Skeletal muscle tissue (tissue), 4 donors: Measurements from ENCODE around the gene ZBTB12. TPM values are rescaled to one million over a fixed set of nuclear protein-coding genes. Genes with fewer than 3 reads are reported as not detected.
"Not testable (repeated sequence)": the region's sequence is repeated elsewhere in the genome, so short reads cannot be mapped to it uniquely, and the experiment has no call there.

Experiments
- H3K27ac ChIP-seq: one replicate; pipeline ENCODE4 v1.7.0; 2013; ENCODE audit warnings: mild to moderate bottlenecking, low read depth, low read length, inconsistent platforms
- H3K27me3 ChIP-seq, 3 donors: one replicate each; pipeline ENCODE4 v1.7.0; 2013; ENCODE audit warnings: low read length in 3 of 3; ENCODE audit not compliant: control insufficient read depth in 3 of 3, insufficient read depth in 3 of 3
- H3K36me3 ChIP-seq, 3 donors: one replicate each; pipeline ENCODE4 v1.7.0; 2013; ENCODE audit warnings: low read length in 3 of 3; ENCODE audit not compliant: control insufficient read depth in 3 of 3, insufficient read depth in 3 of 3
- H3K4me1 ChIP-seq, 3 donors: one replicate each; pipeline ENCODE4 v1.7.0; 2013; ENCODE audit warnings: low read length in 3 of 3, mild to moderate bottlenecking in 3 of 3; ENCODE audit not compliant: control insufficient read depth in 3 of 3, insufficient read depth in 3 of 3
- H3K4me3 ChIP-seq, 3 donors: one replicate each; pipeline ENCODE4 v1.7.0; 2013; ENCODE audit warnings: low read length in 3 of 3
- H3K9ac ChIP-seq, 3 donors: one replicate each; pipeline ENCODE4 v1.7.0; 2013; ENCODE audit warnings: low read length in 3 of 3, mild to moderate bottlenecking in 3 of 3, moderate library complexity in 2 of 3, low read depth in 1 of 3
- H3K9me3 ChIP-seq, 3 donors: one replicate each; pipeline ENCODE4 v1.7.0; 2013; ENCODE audit warnings: low read length in 3 of 3; ENCODE audit not compliant: control insufficient read depth in 3 of 3
- total RNA-seq: library from RNA; depleted of rRNA; stranded (reverse); fragments of >200 nt; gene quantifications from one replicate; pipeline ENCODE4 v1.2.3, GENCODE V29; 2014
- donor health status: Osteomylitis.

The ZBTB12 gene
- total RNA-seq, 1 donor from 2014 or later, result 6.3 TPM

DNA sequence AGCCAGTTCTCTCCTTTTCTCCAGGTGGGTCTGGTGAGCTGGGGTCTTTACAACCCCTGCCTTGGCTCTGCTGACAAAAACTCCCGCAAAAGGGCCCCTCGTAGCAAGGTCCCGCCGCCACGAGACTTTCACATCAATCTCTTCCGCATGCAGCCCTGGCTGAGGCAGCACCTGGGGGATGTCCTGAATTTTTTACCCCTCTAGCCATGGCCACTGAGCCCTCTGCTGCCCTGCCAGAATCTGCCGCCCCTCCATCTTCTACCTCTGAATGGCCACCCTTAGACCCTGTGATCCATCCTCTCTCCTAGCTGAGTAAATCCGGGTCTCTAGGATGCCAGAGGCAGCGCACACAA, 43.2 kb upstream of the ZBTB12 start:
- peak overlapping the region; percentile 86 for H3K27ac ChIP-seq
- peak overlapping the region; percentile 30 to 69 (median 50) for H3K9ac ChIP-seq
- H3K27me3 ChIP-seq, result peaks cover 12 to 32% (median 21%) of the 10 kb centered on the region in 3 donors
- H3K36me3 ChIP-seq, result no peaks in the 10 kb centered on the region
- H3K4me1 ChIP-seq, result peaks cover 15 to 21% (median 15%) of the 10 kb centered on the region in 3 donors
- no peaks in the 10 kb centered on the region for H3K9me3 ChIP-seq
- peak overlapping the region in 1 of 3 donors; percentile 27 for H3K4me3 ChIP-seq

GRCh38 chr6:31943742-31944141, 41.9 kb upstream of the ZBTB12 start:
- Histone ChIP-seq H3K27ac (no peak overlapping the region), H3K36me3 (no peaks in the 10 kb centered on the region), H3K27me3 (peaks cover 12 to 32% (median 21%) of the 10 kb centered on the region in 3 donors), H3K9me3 (no peaks in the 10 kb centered on the region), H3K4me1 (peaks cover 15 to 21% (median 15%) of the 10 kb centered on the region in 3 donors), H3K4me3 (no peak overlapping the region), H3K9ac (no peak overlapping the region)

DNA sequence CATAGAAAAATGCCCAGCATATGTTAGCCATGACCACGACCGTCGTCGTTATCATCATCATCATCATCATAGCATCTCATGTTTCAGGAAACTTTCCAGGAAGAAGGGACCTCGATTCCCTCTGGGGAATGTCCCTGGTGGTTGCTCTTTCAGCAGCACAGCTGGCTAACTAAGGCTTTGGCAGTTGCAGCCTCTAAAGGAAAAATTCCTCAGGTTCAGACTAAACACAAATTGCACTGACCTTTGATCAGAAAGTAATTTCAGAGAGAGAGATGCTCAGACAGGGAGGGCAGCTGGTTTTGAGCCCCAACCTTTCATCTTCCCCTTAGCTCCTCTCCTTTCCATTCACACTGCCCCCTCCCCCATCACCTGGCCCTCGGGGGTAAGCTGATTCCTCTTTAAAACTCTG, 38.4 kb upstream of the ZBTB12 start:
- Histone ChIP-seq H3K9me3 (no peaks in the 10 kb centered on the region), H3K9ac (no peak overlapping the region), H3K27me3 (peaks cover 11 to 18% (median 18%) of the 10 kb centered on the region in 3 donors), H3K27ac (no peak overlapping the region), H3K36me3 (no peaks in the 10 kb centered on the region), H3K4me3 (no peak overlapping the region), H3K4me1 (peaks cover 2 to 7% (median 4%) of the 10 kb centered on the region in 3 donors)

DNA sequence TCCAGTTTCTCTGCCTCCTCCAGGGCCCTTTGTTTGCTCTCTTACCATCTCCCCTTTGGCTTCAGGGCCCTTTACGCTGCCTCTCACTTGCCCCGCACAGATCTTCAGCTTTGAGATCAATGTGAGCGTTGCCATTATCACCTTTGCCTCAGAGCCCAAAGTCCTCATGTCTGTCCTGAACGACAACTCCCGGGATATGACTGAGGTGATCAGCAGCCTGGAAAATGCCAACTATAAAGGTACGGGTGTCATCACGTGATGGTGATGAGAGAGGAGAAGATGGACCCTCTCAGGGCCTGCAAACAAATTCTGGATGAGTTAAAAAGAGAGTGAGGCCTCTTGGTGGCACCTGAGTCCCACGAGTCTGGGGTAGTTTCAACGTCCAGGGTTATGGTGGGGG, 33.9 kb upstream of the ZBTB12 start:
- Histone ChIP-seq H3K4me1 (no peaks in the 10 kb centered on the region), H3K27ac (no peak overlapping the region), H3K27me3 (no peaks in the 10 kb centered on the region), H3K4me3 (no peak overlapping the region), H3K36me3 (no peaks in the 10 kb centered on the region), H3K9me3 (no peaks in the 10 kb centered on the region), H3K9ac (no peak overlapping the region)

DNA sequence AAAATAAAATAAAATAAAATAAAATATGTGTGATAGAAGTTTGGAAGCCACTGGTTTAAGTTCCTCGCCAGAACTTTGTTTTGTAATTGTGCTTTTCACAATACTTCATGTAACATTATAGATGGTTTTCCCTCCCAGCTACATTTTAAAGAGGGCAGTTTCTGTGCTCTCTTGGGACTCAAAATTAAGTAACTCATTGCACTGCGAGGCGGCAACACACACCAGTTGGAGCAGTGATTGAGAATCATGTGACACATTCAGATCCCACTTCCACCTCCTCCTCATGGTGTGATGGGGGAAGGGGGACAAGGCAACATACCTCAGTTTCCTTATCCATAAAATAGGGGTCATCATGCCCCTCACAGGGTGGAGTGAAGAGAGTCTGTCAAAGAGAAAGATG, 33.1 kb upstream of the ZBTB12 start:
- Histone ChIP-seq H3K4me3 (no peak overlapping the region), H3K27me3 (peaks cover 0 to 4% (median 0%) of the 10 kb centered on the region in 3 donors), H3K36me3 (no peaks in the 10 kb centered on the region), H3K4me1 (no peaks in the 10 kb centered on the region), H3K9me3 (no peaks in the 10 kb centered on the region), H3K9ac (no peak overlapping the region), H3K27ac (no peak overlapping the region)

DNA sequence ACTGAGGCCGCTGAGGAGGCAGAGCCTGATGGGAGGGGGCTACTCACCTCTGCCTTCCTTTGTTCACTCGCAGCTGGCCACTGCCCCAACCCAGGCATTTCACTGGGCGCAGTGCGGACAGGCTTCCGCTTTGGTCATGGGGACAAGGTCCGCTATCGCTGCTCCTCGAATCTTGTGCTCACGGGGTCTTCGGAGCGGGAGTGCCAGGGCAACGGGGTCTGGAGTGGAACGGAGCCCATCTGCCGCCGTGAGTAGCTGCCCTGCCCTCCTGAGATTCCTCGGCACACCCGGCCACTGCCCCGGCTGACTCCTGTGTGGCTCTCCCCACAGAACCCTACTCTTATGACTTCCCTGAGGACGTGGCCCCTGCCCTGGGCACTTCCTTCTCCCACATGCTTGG, 31.7 kb upstream of the ZBTB12 start:
- no peak overlapping the region for H3K27ac ChIP-seq
- peaks cover 0 to 6% (median 0%) of the 10 kb centered on the region in 3 donors for H3K27me3 ChIP-seq
- H3K9ac ChIP-seq, result no peak overlapping the region
- no peak overlapping the region for H3K4me3 ChIP-seq
- no peaks in the 10 kb centered on the region for H3K36me3 ChIP-seq
- no peaks in the 10 kb centered on the region for H3K9me3 ChIP-seq
- H3K4me1 ChIP-seq, result no peaks in the 10 kb centered on the region

GRCh38 chr6:31932137-31932536, 30.3 kb upstream of the ZBTB12 start:
- H3K4me3 ChIP-seq, H3K27me3 ChIP-seq, H3K9ac ChIP-seq, H3K4me1 ChIP-seq, H3K27ac ChIP-seq, H3K9me3 ChIP-seq, H3K36me3 ChIP-seq: not testable (repeated sequence)

DNA sequence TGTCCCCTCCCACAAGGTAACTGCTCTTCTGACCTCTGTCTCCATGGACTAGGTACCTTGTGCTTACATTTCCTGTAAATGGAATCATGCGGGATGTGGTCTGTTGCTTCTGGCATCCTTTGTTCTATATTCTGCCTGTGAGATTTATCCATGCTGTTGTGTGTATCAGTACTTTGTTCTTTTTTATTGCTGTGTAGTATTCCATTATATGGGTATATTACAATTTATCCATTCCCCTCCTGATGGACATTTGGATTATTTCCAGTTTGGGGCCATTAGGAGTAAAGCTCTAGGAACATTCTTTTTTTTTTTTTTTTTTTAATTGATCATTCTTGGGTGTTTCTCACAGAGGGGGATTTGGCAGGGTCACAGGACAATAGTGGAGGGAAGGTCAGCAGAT, 29.1 kb upstream of the ZBTB12 start:
- peaks cover 0 to 10% (median 3%) of the 10 kb centered on the region in 3 donors for H3K27me3 ChIP-seq
- no peaks in the 10 kb centered on the region for H3K9me3 ChIP-seq
- H3K36me3 ChIP-seq, result no peaks in the 10 kb centered on the region
- no peak overlapping the region for H3K4me3 ChIP-seq
- H3K9ac ChIP-seq, result no peak overlapping the region
- no peaks in the 10 kb centered on the region for H3K4me1 ChIP-seq
- no peak overlapping the region for H3K27ac ChIP-seq

DNA sequence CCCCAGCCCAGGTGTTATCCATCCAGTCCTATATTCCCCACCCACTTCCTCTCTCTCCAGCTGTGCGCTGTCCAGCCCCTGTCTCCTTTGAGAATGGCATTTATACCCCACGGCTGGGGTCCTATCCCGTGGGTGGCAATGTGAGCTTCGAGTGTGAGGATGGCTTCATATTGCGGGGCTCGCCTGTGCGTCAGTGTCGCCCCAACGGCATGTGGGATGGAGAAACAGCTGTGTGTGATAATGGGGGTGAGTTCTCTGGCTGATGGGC, 26.7 kb upstream of the ZBTB12 start:
- H3K4me3 ChIP-seq, result peak overlapping the region in 1 of 3 donors; percentile 14

DNA sequence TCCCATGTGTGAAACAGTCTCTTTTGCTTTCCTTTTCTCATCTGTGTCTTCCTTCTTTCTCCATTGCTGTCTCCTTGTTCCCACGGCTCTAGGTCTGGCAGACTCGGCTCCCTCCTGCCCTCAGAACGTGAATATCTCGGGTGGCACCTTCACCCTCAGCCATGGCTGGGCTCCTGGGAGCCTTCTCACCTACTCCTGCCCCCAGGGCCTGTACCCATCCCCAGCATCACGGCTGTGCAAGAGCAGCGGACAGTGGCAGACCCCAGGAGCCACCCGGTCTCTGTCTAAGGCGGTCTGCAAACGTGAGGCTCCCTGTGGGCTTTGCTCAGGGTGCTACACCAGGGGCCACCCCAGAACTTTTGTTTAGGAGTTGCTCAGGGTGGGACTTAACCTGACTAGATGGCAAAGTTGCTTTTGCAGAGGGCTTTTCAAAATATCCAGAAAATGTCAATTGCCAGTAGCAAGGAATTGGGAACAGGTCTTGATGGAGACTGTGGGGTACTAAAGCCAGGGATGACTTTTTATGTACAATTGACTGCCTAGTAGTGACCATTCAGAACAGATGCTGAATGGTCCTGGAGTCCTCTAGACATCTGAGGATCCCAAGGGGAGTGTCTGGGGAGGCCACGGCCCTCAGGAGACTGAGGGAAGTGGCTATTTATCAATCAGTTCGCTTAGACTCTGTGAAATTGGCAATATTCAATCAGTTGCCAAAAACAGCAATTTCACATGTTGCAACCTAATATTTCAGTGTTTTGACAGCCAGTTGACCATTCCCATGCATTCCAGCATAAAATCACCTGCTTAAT, 26.2 kb upstream of the ZBTB12 start:
- peak overlapping the region in 2 of 3 donors; percentile 32 to 45 for H3K9ac ChIP-seq
- no peaks in the 10 kb centered on the region for H3K4me1 ChIP-seq
- H3K4me3 ChIP-seq, result peak overlapping the region in 2 of 3 donors; percentile 43 to 52
- no peaks in the 10 kb centered on the region for H3K36me3 ChIP-seq
- peaks cover 0 to 10% (median 3%) of the 10 kb centered on the region in 3 donors for H3K27me3 ChIP-seq
- H3K9me3 ChIP-seq, result no peaks in the 10 kb centered on the region
- no peak overlapping the region for H3K27ac ChIP-seq

More for the DNA sequence above, 26.7 kb upstream of the ZBTB12 start:
- H3K36me3 ChIP-seq, result no peaks in the 10 kb centered on the region
- H3K27ac ChIP-seq, result no peak overlapping the region
- no peaks in the 10 kb centered on the region for H3K4me1 ChIP-seq
- H3K27me3 ChIP-seq, result peaks cover 0 to 10% (median 3%) of the 10 kb centered on the region in 3 donors
- no peaks in the 10 kb centered on the region for H3K9me3 ChIP-seq
- H3K9ac ChIP-seq, result no peak overlapping the region
